Prostate gland (tissue), 2 donors: ENCODE data around the gene DACT2. TPM values are rescaled to one million over a fixed set of nuclear protein-coding genes. Genes with fewer than 3 reads are reported as not detected.

Experiments
- DNase-seq: peaks from one replicate; pipeline ENCODE4 v3.0.0-alpha.2; 2019; ENCODE audit warnings: low spot score
- H3K27ac ChIP-seq, 2 donors: fragments of 200-600 bp; sonication (generic); 2 replicates each; pipeline ENCODE4 v1.5.1; 2017 to 2019
- H3K27me3 ChIP-seq: fragments of 200-600 bp; sonication (generic); replicated peaks from 2 replicates; pipeline ENCODE4 v1.5.1; 2019; ENCODE audit not compliant: insufficient read depth
- H3K36me3 ChIP-seq, 2 donors: fragments of 200-600 bp; sonication (generic); 1 replicate in 1 of 2; 2 replicates in 1 of 2; pipeline versions ENCODE4 v1.5.1 to v1.8.1; 2017 to 2019
- H3K4me1 ChIP-seq: fragments of 200-600 bp; sonication (generic); replicated peaks from 2 replicates; pipeline ENCODE4 v1.5.1; 2019
- H3K4me3 ChIP-seq, 2 donors: fragments of 200-600 bp; sonication (generic); 2 replicates each; pipeline ENCODE4 v1.5.1; 2017 to 2019
- H3K9me3 ChIP-seq: fragments of 200-600 bp; sonication (generic); 2 replicates; pipeline ENCODE4 v1.5.1; 2017
- CTCF ChIP-seq, 4 experiments: fragments of 200-600 bp in 2 of 4; fragments of 450-650 bp in 2 of 4; sonication (generic) in 2 of 4; IDR thresholded peaks; 1 replicate in 3 of 4; 2 replicates in 1 of 4; pipeline ENCODE4 v1.5.1; 2016 to 2019; ENCODE audit warnings: antibody characterized with exemption in 4 of 4, mild to moderate bottlenecking in 2 of 4, moderate library complexity in 2 of 4
- POLR2A ChIP-seq: fragments of 450-650 bp; IDR thresholded peaks from one replicate; pipeline ENCODE4 v1.6.1; 2016; ENCODE audit warnings: antibody characterized with exemption, mild to moderate bottlenecking
- POLR2AphosphoS5 ChIP-seq: sonication (generic); formaldehyde crosslinking; IDR thresholded peaks from one replicate; pipeline ENCODE4 v1.6.1; 2017; ENCODE audit warnings: antibody characterized with exemption
- WGBS: methylation state at CpG from one replicate; pipeline ENCODE4 v1.1.5; 2018; 5-methylcytosine and 5-hydroxymethylcytosine counted together
- intact Hi-C: fragments of 100-400 bp; cut with DNase I; formaldehyde crosslinking; loops from one replicate; pipeline ENCODE4 v1.14.2; 2022
- total RNA-seq, 2 donors: library from RNA; depleted of rRNA; stranded (reverse); fragments of >200 nt; gene quantifications; one replicate each; pipeline ENCODE4 v1.1.0, GENCODE V29; 2016

Gene DACT2
- total RNA-seq, 2 donors from 2014 or later, result 22.1 to 28.1 TPM

GRCh38 chr6:168265827-168266815 is 53.5 kb downstream of the DACT2 start:
- H3K27ac ChIP-seq, result no peak overlapping the region
- H3K4me3 ChIP-seq, result no peak overlapping the region
- no peak for DNase-seq
- 86% methylated on average over 15 of the region's 15 CpGs for WGBS
- H3K4me1 ChIP-seq, result no peaks in the 10 kb centered on the region
- H3K36me3 ChIP-seq, result no peaks in the 10 kb centered on the region
- H3K9me3 ChIP-seq, result no peaks in the 10 kb centered on the region
- TF ChIP-seq POLR2AphosphoS5 (no peak), CTCF (IDR thresholded peaks at IDR 0.05) (no peak), POLR2A (no peak)
- intact Hi-C loops, result no loop called here
- H3K27me3 ChIP-seq, result no peaks in the 10 kb centered on the region

GRCh38 chr6:168265394-168265793 is 54.2 kb downstream of the DACT2 start:
- Histone ChIP-seq H3K9me3 (no peaks in the 10 kb centered on the region), H3K27me3 (no peaks in the 10 kb centered on the region), H3K27ac (no peak overlapping the region), H3K4me3 (no peak overlapping the region), H3K4me1 (no peaks in the 10 kb centered on the region), H3K36me3 (no peaks in the 10 kb centered on the region)
- no peak for DNase-seq
- no peak for TF ChIP-seq CTCF (IDR thresholded peaks at IDR 0.05)
- no peak for TF ChIP-seq POLR2A
- TF ChIP-seq POLR2AphosphoS5, result no peak
- intact Hi-C loops, result no loop called here
- 82% methylated on average over 15 of the region's 15 CpGs for WGBS

GRCh38 chr6:168264593-168265335 is 54.8 kb downstream of the DACT2 start:
- peak; percentile 79 for DNase-seq
- Histone ChIP-seq H3K27ac (peak overlapping the region in 1 of 2 donors; percentile 29), H3K27me3 (no peaks in the 10 kb centered on the region), H3K36me3 (no peaks in the 10 kb centered on the region), H3K9me3 (no peaks in the 10 kb centered on the region), H3K4me1 (no peaks in the 10 kb centered on the region), H3K4me3 (no peak overlapping the region)
- no peak for TF ChIP-seq POLR2A
- no peak for TF ChIP-seq CTCF (IDR thresholded peaks at IDR 0.05)
- TF ChIP-seq POLR2AphosphoS5, result peak; percentile 78
- WGBS, result 37% methylated on average over 19 of the region's 19 CpGs
- intact Hi-C loops, result no loop called here

- Histone ChIP-seq H3K4me1 (no peaks in the 10 kb centered on the region), H3K9me3 (no peaks in the 10 kb centered on the region), H3K27ac (no peak overlapping the region), H3K27me3 (no peaks in the 10 kb centered on the region), H3K4me3 (no peak overlapping the region), H3K36me3 (no peaks in the 10 kb centered on the region)
- TF ChIP-seq CTCF (IDR thresholded peaks at IDR 0.05) (no peak), POLR2A (no peak), POLR2AphosphoS5 (no peak)
- WGBS, result 83% methylated on average over 28 of the region's 28 CpGs
- no peak for DNase-seq
- intact Hi-C loops, result no loop called here
Observed at GRCh38 chr6:168263351-168263905, 56.1 kb downstream of the DACT2 start.
